ENCODE results near the gene PSD2.

The PSD2 gene

GRCh38 chr5:139850423-139851016 lies 54.9 kb downstream of the PSD2 start:
- TF ChIP-seq POLR2A (IDR thresholded peaks at IDR 0.05; ENCODE audit: low read depth, low read length) = no peak
- DNase-seq (ENCODE audit: insufficient read length, low spot score) (no peak), FAIRE-seq (no peak)

GRCh38 chr5:139851558-139851957 lies 56.0 kb downstream of the PSD2 start:
- no peak for DNase-seq (ENCODE audit: insufficient read length, low spot score)
- no peak for FAIRE-seq

GRCh38 chr5:139852696-139853095 lies 57.1 kb downstream of the PSD2 start:
- TF ChIP-seq POLR2A (IDR thresholded peaks at IDR 0.05; ENCODE audit: low read depth, low read length) = no peak
- DNase-seq (ENCODE audit: insufficient read length, low spot score) (no peak), FAIRE-seq (no peak)

More at GRCh38 chr5:139851558-139851957, 56.0 kb downstream of the PSD2 start:
- TF ChIP-seq POLR2A (IDR thresholded peaks at IDR 0.05; ENCODE audit: low read depth, low read length) = no peak

- no peak for TF ChIP-seq POLR2A (IDR thresholded peaks at IDR 0.05; ENCODE audit: low read depth, low read length)
- FAIRE-seq = no peak
- no peak for DNase-seq (ENCODE audit: insufficient read length, low spot score)
Measured at GRCh38 chr5:139854029-139854605, 58.5 kb downstream of the PSD2 start.

- no peak for TF ChIP-seq POLR2A (IDR thresholded peaks at IDR 0.05; ENCODE audit: low read depth, low read length)
- FAIRE-seq (no peak), DNase-seq (ENCODE audit: insufficient read length, low spot score) (no peak)
Measured at GRCh38 chr5:139854953-139855352, 59.3 kb downstream of the PSD2 start.

- TF ChIP-seq POLR2A (IDR thresholded peaks at IDR 0.05; ENCODE audit: low read depth, low read length) = no peak
- FAIRE-seq = no peak
- DNase-seq (ENCODE audit: insufficient read length, low spot score) = no peak
Measured at GRCh38 chr5:139855451-139855850, 59.8 kb downstream of the PSD2 start.

GRCh38 chr5:139855946-139856540 lies 60.4 kb downstream of the PSD2 start:
- no peak for DNase-seq (ENCODE audit: insufficient read length, low spot score)
- TF ChIP-seq POLR2A (IDR thresholded peaks at IDR 0.05; ENCODE audit: low read depth, low read length) = no peak
- FAIRE-seq = no peak

GRCh38 chr5:139856714-139857113 lies 61.1 kb downstream of the PSD2 start:
- FAIRE-seq = no peak
- no peak for DNase-seq (ENCODE audit: insufficient read length, low spot score)
- TF ChIP-seq POLR2A (IDR thresholded peaks at IDR 0.05; ENCODE audit: low read depth, low read length) = no peak

- FAIRE-seq (no peak), DNase-seq (ENCODE audit: insufficient read length, low spot score) (no peak)
- no peak for TF ChIP-seq POLR2A (IDR thresholded peaks at IDR 0.05; ENCODE audit: low read depth, low read length)
Measured at GRCh38 chr5:139859013-139859412, 63.4 kb downstream of the PSD2 start.

- no peak for FAIRE-seq
- DNase-seq (ENCODE audit: insufficient read length, low spot score) = no peak
- no peak for TF ChIP-seq POLR2A (IDR thresholded peaks at IDR 0.05; ENCODE audit: low read depth, low read length)
Measured at GRCh38 chr5:139861021-139861888, 65.6 kb downstream of the PSD2 start.

GRCh38 chr5:139861889-139862207 lies 66.2 kb downstream of the PSD2 start:
- no peak for DNase-seq (ENCODE audit: insufficient read length, low spot score)
- TF ChIP-seq POLR2A (IDR thresholded peaks at IDR 0.05; ENCODE audit: low read depth, low read length) = no peak
- FAIRE-seq = no peak

- FAIRE-seq (no peak), DNase-seq (ENCODE audit: insufficient read length, low spot score) (no peak)
- TF ChIP-seq POLR2A (IDR thresholded peaks at IDR 0.05; ENCODE audit: low read depth, low read length) = no peak
Measured at GRCh38 chr5:139862313-139862712, 66.7 kb downstream of the PSD2 start.

- FAIRE-seq (no peak), DNase-seq (ENCODE audit: insufficient read length, low spot score) (no peak)
- TF ChIP-seq POLR2A (IDR thresholded peaks at IDR 0.05; ENCODE audit: low read depth, low read length) = no peak
Measured at GRCh38 chr5:139862803-139863202, 67.2 kb downstream of the PSD2 start.

- FAIRE-seq (no peak), DNase-seq (ENCODE audit: insufficient read length, low spot score) (no peak)
- TF ChIP-seq POLR2A (IDR thresholded peaks at IDR 0.05; ENCODE audit: low read depth, low read length) = no peak
Measured at GRCh38 chr5:139863361-139863760, 67.8 kb downstream of the PSD2 start.

Measured in H54 (cell line).